ENCODE results near the gene MYO18B. TPM values are rescaled to one million over a fixed set of nuclear protein-coding genes. Genes with fewer than 3 reads are reported as not detected.

MYO18B gene
- total RNA-seq, 6 experiments from 2014 or later: 0.04 to 0.56 (median 0.07) TPM; not detected in 1

DNA sequence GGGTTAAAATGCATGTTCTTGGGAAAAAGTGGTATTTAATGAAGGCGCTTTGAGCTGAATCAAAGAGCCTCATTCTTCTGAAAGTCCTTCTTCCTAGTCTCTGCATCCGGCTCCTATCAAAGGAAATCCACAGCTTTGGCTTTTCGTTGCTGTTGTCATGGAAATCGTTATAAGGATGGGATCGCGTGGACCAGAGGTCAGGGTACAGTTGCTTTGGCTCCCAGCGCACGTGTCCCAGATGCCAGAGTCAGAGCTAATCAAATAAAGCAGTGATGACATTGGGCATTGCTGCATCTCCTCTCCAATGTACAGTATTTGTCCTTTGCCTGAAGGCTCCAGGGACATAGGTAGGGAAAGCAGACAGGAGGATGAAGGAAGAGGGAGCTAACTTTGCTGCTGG, 181.9 kb downstream of the MYO18B start:
- no peak for TF ChIP-seq POLR2A (IDR thresholded peaks at IDR 0.05)
- intact Hi-C loops (cut with DNase I): no loop called here
- DNase-seq (no peak), ATAC-seq (peak in 2 of 4 donors; percentile 30 to 88)
- no peaks in the 10 kb centered on the region for H3K36me3 ChIP-seq
- H3K4me1 ChIP-seq: no peaks in the 10 kb centered on the region
- no peak overlapping the region for H3K27ac ChIP-seq
- no peaks in the 10 kb centered on the region for H3K27me3 ChIP-seq
- no peaks in the 10 kb centered on the region for H3K9me3 ChIP-seq
- WGBS (ENCODE audit: insufficient coverage, low coverage, low lambda C conversion rate, missing lambda C conversion rate): 24% methylated on average over 8 of the region's 8 CpGs
- no peak overlapping the region for H3K4me3 ChIP-seq

GRCh38 chr22:25928038-25928437, 186.1 kb downstream of the MYO18B start:
- WGBS (ENCODE audit: insufficient coverage, low coverage, low lambda C conversion rate, missing lambda C conversion rate): 45% methylated on average over 2 of the region's 3 CpGs
- intact Hi-C loops (cut with DNase I): no loop called here
- no peak for ATAC-seq
- TF ChIP-seq, protein P1, sequence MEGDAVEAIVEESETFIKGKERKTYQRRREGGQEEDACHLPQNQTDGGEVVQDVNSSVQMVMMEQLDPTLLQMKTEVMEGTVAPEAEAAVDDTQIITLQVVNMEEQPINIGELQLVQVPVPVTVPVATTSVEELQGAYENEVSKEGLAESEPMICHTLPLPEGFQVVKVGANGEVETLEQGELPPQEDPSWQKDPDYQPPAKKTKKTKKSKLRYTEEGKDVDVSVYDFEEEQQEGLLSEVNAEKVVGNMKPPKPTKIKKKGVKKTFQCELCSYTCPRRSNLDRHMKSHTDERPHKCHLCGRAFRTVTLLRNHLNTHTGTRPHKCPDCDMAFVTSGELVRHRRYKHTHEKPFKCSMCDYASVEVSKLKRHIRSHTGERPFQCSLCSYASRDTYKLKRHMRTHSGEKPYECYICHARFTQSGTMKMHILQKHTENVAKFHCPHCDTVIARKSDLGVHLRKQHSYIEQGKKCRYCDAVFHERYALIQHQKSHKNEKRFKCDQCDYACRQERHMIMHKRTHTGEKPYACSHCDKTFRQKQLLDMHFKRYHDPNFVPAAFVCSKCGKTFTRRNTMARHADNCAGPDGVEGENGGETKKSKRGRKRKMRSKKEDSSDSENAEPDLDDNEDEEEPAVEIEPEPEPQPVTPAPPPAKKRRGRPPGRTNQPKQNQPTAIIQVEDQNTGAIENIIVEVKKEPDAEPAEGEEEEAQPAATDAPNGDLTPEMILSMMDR (IDR thresholded peaks at IDR 0.05): no peak
- TF ChIP-seq POLR2A (IDR thresholded peaks at IDR 0.05): no peak
- Histone ChIP-seq H3K27me3 (no peaks in the 10 kb centered on the region), H3K9me3 (no peaks in the 10 kb centered on the region), H3K4me3 (no peak overlapping the region), H3K4me1 (no peaks in the 10 kb centered on the region), H3K27ac (no peak overlapping the region), H3K36me3 (no peaks in the 10 kb centered on the region)
- no peak for DNase-seq

- Histone ChIP-seq H3K27me3 (no peaks in the 10 kb centered on the region), H3K4me3 (no peak overlapping the region), H3K36me3 (no peaks in the 10 kb centered on the region), H3K4me1 (no peaks in the 10 kb centered on the region), H3K27ac (no peak overlapping the region), H3K9me3 (no peaks in the 10 kb centered on the region)
- WGBS (ENCODE audit: insufficient coverage, low coverage, low lambda C conversion rate, missing lambda C conversion rate): 43% methylated on average over 5 of the region's 5 CpGs
- no peak for DNase-seq
- ATAC-seq: no peak
- TF ChIP-seq, protein P1 (IDR thresholded peaks at IDR 0.05): no peak
- no peak for TF ChIP-seq POLR2A (IDR thresholded peaks at IDR 0.05)
- intact Hi-C loops (cut with DNase I): no loop called here
Observed at GRCh38 chr22:25929321-25929878, 187.4 kb downstream of the MYO18B start.

DNA sequence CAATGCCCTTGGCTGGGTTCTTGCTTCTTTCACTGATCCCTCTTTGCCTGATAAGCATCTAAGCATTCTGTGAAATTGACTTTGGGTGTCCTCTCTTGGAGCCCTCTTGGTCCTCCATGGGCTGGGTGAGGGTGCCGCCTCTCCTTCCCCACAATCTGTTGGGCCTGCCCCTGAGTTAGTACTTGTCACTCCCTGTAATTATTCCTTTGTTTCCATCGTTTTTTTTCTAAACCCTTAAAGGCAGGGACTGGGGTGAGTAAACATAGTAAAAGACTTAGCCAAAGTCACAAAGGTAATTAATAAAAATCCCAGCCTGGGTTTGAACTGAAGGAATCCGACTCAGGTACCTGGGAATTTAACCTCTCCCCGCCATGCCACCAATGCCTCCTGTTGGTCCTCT, 188.1 kb downstream of the MYO18B start:
- Histone ChIP-seq H3K4me3 (no peak overlapping the region), H3K27me3 (no peaks in the 10 kb centered on the region), H3K36me3 (no peaks in the 10 kb centered on the region), H3K4me1 (no peaks in the 10 kb centered on the region), H3K27ac (no peak overlapping the region), H3K9me3 (no peaks in the 10 kb centered on the region)
- ATAC-seq (no peak), DNase-seq (no peak)
- TF ChIP-seq POLR2A (IDR thresholded peaks at IDR 0.05): no peak
- TF ChIP-seq, protein P1 (IDR thresholded peaks at IDR 0.05): no peak
- 59% methylated on average over 4 of the region's 4 CpGs for WGBS (ENCODE audit: insufficient coverage, low coverage, low lambda C conversion rate, missing lambda C conversion rate)
- intact Hi-C loops (cut with DNase I): no loop called here

DNA sequence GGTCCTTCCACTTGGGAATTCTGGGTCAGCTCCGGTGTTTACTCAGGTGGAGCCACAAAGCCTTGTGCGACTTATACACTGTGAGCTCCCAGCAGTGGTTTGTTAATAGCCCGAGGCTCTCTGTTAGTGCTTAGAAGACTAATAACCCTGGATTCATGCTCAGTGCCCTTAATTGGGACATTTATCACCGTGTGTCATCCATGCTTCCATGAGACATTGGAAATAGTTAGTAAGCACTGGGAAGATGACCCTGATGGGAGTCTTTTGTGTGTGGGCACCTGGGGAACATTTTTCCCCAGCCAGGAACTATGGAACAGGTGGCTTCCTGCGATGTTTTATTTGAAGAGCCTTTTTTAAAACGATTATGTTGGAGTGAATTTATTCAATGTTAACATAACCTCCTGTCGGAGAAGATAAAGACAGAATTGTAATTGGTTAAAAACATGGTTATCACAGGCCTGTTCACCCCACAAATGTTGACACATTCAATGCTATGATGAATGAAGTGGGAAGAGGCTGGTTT, 188.9 kb downstream of the MYO18B start:
- Histone ChIP-seq H3K4me3 (no peak overlapping the region), H3K27me3 (no peaks in the 10 kb centered on the region), H3K36me3 (no peaks in the 10 kb centered on the region), H3K9me3 (no peaks in the 10 kb centered on the region), H3K4me1 (no peaks in the 10 kb centered on the region), H3K27ac (no peak overlapping the region)
- no peak for TF ChIP-seq POLR2A (IDR thresholded peaks at IDR 0.05)
- TF ChIP-seq, protein P1 (IDR thresholded peaks at IDR 0.05): no peak
- ATAC-seq: no peak
- intact Hi-C loops (cut with DNase I): no loop called here
- 54% methylated on average over 7 of the region's 7 CpGs for WGBS (ENCODE audit: insufficient coverage, low coverage, low lambda C conversion rate, missing lambda C conversion rate)
- no peak for DNase-seq

Measured in right lobe of liver (tissue), 6 donors.